ENCODE data around the gene IGSF22.
A peak's percentile ranks its signal among the peaks of the same experiment; 100 is the strongest.

Gene IGSF22

DNA sequence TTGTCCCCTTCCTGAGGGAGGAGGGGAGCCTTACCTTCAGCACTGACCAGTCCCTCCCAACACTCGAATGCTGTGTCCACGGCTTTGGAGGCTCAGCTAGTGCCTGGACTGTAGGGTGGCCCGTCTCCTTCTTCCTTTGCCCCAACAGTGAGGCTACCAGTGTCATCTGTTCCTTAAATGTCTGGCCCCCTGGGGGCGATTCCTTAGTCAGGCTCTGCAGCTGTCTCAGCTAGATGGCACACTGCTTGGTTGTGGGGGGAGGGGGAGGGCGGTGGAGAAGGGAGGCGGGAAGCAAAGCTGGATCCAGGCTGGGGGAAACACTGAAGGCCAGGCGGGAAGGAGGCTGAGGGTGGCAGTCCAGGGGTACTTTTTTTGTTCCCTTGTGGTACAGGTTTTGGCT is at the start of gene IGSF22:
Gene IGSF22 (minus strand): TSS at position 149 of the 400 bp plus-strand sequence. CDS start 1,952 bp downstream, outside the sequence.
- DNase-seq (ENCODE audit: low spot score), result no peak

DNA sequence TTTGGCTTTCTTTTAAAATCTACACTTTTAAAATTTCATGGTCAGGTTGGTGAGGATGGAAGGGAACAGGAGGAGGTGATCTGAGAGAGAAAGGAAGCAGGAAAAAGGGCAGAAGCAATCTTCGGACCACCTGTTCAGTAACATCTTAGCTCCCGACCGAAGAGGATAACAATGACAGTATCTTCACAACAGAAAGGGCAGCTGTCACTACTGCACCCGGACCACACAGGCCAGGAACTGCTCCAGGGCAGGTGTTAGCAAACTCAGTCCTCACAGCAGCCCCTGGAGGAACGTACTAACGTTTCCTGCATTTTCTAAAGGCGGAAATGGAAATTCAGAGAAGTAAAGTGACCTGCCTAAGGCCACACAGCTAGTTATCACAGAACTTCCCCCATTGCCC is 48.8 kb upstream of the IGSF22 start:
- no peak for DNase-seq (ENCODE audit: low spot score)

DNA sequence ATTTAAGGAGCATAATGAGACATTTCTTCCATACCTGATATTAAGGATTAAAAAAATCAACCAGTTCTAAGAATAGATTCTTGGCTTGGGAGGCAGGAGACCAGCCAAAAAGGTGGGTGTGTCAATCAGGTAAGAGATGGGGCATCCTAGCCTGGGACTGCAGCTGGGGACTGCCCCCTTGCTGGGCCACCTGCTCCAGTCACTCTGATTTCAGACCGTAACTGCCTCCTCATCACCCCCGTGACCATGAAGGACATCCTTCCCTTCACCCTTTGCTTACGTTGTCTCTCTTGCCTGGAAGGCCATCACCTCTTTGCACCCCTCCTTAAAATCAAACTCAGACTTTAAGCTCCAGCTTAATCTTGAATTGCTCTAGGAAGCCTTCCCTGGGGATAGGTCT is 47.7 kb upstream of the IGSF22 start:
- no peak for DNase-seq (ENCODE audit: low spot score)

DNA sequence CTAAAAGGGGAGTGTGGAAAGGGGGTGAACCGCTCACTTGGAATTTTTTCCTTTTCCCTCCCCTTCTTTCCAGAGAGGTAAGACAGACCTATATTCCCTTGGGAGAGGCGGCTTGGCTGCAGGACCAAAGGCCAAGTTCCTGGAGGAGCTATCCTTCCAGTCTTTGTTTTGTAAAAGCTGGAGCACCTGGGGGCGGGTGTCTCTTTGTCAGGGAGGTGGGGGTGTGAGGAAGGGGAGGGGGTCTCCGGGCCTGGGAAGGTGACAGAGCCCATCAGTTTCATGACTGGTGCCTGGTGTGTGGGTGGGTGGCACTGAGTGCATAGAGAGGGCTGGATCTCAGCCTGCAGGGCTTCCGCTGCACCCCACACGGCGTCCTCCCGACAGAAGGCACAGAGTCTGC is 47.1 kb upstream of the IGSF22 start:
- no peak for DNase-seq (ENCODE audit: low spot score)

DNA sequence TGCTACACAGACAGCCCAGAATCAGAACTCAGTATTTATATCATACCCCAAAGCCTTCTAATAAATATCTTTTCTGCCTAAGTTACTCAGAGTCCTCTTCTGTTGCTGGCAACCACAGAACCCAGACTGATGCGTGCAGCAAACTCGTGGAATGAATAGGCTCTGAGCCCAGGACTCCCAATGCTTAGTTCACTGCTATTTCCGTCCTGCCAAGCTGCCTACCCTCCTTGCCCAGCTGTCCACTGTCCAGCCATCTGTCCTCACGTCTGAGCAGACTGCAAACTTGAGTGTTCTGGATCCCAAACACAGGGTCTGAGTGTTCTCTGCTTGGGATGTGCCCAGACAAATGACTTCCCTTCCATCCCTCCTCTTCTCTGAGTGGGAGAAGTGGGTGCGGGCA is 46.2 kb upstream of the IGSF22 start:
- DNase-seq (ENCODE audit: low spot score), result no peak

DNA sequence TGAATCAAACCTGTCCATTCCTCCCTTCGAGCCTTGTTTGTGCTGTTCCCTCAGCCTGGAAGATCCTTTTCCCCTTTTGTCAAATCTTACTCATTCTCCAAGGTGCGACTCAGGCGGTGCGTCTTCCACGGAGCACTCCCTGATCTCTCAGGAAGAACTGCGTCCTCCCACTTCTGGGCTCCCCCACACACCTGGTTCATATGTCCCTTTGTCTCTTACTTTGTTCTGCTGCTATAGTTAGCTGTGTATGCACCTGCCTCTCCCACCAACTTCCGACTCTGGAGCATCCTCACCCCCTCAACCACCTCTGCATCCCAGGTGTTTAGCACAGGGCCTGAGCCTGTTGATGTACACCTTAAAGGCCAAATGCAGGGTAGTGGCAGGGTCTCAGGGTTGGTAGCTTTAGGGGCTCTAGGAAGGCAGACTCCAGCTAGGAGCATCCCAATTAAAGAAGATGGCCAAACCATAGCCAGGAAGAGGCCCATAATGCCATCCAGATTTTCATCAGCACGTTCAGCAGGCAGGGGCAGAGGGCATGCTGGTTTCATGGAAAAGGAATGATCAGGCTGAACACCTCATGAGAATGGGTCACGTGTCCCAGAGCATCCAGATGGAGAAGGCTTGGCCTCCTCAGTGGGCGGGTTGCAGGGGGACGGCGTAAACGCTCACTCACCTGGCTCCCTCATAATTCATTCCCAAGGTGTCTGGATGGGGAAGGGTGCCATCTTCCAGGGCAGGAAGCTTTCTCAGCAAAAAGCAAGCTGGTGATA is 45.5 kb upstream of the IGSF22 start:
- peak; percentile 81 for DNase-seq (ENCODE audit: low spot score)

DNA sequence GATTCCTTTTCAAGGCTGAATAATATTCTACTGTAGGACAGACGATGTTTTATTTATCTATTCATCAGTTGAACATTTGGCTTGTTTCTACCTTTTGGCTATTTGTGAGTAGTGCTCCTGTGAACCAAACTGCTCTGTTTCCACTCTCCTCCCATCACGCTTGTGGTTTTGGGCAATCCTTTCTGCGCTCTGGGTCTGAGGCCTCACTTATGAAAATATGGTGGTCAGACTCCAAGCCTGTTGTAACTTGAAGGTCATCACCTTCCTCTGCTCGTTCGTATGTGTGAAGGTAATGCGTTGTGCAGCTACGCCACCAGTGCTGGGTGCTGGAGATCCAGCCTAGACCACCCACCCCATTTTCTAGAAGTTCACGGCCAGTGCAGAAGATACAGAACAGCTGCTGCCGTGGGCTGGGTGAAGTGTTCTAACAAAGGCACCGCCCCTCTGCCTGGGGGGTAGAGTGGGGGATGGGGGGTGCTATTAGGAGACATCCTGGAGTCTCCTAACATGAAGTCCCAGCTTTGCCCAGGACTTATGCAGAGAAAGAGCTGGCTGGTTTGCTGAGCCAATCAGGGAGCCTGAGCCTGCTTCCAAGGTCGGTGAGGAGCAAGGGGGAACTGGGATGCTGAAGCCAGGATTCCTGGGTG is 44.6 kb upstream of the IGSF22 start:
- no peak for DNase-seq (ENCODE audit: low spot score)

DNA sequence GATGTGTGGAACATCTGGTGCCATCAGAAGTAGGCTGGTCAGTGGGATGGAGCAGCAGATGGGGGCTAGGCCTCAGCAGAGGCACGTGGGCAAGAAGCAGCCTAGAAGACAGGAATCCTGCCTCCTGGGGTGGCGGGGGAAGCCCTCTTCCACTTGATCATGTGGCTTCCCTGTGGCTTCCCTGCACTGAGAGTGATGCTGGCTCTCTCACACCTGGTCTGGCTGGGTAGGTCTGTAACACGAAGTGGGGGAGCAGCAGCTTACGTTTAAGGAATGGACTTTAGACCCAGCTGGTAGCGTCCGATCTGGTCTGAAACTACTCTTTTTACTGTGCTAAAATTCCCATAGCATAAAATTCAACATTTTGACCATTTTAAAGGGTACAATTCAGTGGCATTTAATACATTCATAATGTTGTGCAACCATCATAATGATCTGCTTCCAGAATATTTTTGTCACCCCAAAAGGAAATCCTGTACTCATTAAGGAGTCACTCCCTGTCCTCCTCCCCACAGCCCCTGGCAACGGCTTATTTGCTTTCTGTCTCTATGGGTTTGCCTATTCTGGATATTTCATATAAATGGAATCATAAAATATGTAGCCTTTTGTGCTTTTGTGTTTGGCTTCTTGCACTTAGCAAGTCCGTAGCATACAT is 43.9 kb upstream of the IGSF22 start:
- no peak for DNase-seq (ENCODE audit: low spot score)

DNA sequence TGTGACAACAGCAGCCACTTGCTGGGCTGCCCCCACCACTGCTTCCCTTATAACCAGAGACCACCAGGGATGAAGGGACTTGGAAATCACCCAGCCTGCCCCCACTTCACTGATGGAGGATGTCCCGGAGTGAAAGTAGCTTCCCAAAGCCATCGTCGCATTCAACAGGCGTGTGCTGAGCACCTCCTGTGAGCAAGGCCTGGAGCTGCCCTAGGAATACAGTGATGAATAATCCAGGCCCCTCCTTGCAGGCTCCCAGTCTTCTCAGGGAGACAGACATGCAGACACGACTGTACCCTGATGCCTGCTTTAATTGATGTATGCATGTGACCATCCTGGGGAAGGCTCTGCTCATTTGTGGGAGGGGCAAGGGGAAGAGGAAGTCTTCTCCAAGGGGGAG is 43.0 kb upstream of the IGSF22 start:
- no peak for DNase-seq (ENCODE audit: low spot score)

DNA sequence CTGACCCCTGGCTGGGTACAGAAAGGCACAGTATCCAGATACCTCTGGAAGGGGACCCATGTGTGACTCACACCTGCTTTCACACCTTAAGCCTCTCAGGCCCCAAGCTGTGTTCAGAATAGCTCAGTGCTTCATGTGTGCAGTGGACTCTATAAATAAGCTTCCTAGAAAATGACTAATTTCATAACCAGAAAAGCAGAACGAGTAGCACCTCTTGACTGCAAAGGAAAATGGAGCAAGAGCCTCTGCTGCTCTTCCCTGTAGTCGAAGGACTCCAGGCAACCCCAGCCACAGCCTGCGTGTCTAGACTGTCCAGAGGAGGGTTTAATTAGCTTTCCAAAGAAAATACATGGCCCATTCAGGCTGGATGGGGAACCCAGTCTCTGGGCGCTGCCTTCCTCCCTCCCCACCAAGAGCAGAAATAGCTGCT is 42.5 kb upstream of the IGSF22 start:
- DNase-seq (ENCODE audit: low spot score), result no peak

DNA sequence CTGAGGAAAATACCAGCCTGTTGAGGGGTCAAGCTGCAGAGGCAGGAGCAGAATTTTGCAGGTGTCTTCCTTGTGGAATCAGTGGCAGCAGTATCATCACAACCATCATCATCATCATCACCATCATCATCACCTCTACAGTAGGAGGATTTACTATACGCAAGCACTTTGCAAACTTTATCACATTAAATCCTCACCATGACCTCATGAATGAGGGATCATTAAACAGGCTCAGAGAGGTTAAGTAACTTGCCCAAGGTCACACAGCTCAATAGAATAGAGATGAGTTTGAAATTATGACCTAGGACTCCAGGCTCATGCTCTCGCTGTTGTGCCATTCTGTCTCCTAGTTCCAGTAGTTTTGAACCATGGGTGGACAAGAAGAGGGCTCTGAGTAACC is 40.0 kb upstream of the IGSF22 start:
- DNase-seq (ENCODE audit: low spot score), result no peak

DNA sequence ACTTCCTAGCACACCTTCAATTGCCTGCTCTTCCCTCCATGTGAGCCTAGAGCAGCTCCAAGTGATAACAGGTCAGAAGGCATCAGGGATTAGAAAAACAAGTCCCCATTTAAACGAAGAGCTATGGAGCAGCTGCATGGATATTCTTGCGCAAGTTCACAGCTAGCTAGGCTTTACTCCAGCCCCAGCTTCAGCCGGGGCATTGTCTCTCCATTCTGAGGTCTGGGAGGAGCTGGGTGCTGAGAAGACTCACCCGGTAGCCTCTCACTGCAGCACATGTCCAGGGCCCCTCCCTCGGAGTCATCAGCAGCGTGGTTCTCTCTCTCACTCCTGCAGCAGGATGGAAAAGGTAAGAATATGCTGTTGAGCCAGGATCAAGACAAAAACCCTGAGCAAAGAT is 39.6 kb upstream of the IGSF22 start:
- no peak for DNase-seq (ENCODE audit: low spot score)

DNA sequence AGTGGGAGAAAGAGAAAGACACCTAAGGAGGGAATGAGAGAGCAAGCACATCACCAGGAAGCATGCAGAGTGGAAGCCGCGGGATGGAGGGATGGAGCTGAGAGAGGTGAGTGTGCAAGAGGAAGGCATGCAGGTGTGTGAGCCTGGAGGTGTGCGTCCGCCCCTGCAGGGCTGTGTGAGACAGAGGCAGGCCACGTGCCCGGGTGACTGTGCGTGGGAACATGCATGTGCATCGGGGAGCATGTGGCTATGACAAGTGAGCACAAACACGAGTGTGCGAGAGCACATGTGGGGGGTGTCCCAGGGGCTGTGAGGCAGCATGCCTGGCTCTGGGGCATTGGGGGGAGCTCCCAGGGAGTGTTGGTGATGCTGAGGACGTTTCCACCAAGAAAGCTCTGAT is 35.8 kb upstream of the IGSF22 start:
- DNase-seq (ENCODE audit: low spot score), result peak; percentile 67

DNA sequence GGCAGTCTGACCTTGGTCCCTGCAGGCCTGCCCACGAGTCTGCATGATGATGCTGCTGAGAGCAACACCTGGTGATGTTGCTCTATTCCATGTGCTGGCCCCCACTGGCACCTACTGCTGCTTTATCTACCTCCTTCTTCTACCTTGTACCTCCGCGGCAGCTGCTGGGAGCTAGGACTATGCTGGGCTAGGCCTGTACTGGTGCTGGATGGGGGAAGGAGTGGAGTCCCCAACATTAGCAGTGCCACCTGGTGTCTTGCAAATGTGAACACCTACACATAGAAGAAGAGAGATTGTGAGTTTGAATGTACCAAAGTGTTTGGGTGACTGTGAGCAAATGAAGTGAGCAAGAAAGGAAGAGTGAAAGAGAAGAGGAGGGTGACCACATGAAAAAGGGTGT is 35.2 kb upstream of the IGSF22 start:
- DNase-seq (ENCODE audit: low spot score), result no peak

DNA sequence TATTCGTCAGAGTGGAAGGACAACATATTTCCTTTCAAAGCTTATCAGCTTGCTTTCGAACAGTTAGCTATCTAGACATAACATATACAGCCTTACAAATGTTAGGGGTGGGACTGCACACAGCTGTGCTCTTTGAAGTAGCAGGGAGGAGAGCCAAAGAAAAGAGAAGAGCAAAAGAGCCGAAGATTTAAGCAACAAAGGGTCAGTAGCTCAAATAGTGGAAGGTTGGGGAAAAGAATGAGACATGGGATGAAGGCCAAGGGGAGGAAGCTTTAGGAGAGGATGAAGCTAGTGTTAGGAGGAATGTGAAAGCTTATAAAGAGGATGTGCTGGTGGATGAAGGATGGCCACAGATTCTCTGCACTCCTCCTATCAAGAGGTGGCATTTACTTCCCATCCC is 31.8 kb upstream of the IGSF22 start:
- DNase-seq (ENCODE audit: low spot score), result no peak

DNA sequence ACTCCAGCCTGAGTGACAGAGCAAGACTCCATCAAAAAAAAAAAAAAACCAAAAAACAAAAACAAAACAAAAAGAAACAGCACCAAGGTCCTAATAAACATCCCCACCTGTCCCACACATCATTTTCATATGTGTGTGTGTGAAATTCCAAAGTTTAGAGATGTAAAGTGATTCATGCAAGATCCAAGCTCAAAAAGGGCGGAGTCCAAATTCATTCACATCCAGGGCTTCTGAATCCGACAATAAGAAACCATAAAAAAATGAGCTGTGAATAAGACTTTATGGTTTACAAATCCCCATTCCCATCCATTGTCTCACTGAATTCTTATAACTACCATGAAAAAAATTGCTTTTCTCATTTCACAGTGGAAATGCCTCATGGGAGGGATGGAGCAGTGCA is 30.9 kb upstream of the IGSF22 start:
- no peak for DNase-seq (ENCODE audit: low spot score)

DNA sequence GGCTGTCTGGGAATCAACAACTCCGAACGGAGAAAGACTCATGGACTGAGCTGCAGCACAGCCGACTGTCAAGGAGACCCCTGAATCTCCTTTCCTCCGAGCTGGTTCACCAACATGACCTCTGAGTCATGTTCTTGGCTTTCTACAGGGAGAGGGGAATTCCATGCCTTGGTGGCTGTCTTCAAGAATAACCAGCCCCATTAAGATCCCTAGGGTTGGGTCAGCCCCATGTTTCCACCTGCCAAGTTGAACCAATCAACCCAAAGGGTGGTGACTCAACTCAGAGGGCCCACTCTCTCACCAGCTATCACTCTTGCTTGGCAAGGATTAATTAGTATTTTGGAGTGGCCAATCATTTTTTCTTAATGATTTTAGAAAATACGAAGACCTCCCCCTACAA is 28.3 kb upstream of the IGSF22 start:
- DNase-seq (ENCODE audit: low spot score), result no peak

DNA sequence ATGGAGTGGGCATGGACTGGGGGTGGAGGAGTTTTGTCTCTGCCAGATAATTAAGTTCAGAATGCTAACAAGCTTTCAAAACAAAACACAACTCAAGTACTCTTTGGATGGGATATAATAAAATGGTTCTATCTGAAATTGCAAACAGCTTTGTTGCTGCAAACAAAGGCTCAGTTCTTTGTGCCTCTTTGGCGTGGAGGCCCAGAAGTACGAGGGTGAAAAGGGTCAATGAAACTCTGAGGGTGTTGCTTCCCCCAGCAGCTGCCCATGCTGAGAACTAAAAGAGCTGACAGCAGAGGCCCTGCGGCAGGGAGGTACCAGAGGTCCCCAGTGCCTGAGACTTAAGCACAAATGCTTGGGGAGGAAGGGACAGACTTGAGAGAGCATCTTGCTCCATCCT is 26.5 kb upstream of the IGSF22 start:
- DNase-seq (ENCODE audit: low spot score), result no peak

DNA sequence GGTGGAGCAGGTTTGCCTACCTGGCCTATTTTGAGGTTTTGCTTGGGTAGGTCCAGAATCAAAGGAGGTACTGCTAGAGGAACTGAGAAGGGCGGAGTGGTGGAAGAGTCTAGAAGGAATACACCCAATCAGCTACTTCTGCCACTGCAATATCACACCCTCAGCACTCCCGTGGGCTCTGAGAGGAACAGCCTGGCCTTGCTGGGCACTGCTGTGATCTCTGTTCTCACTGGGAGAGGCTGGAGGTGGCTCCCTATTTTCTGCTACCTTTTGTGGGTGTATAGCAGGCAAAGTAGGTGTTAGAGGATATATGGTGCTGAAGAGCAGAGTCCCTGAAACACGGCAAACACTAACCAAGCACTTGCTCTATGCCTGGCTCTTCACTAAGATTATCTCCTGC is 25.0 kb upstream of the IGSF22 start:
- DNase-seq (ENCODE audit: low spot score), result no peak

DNA sequence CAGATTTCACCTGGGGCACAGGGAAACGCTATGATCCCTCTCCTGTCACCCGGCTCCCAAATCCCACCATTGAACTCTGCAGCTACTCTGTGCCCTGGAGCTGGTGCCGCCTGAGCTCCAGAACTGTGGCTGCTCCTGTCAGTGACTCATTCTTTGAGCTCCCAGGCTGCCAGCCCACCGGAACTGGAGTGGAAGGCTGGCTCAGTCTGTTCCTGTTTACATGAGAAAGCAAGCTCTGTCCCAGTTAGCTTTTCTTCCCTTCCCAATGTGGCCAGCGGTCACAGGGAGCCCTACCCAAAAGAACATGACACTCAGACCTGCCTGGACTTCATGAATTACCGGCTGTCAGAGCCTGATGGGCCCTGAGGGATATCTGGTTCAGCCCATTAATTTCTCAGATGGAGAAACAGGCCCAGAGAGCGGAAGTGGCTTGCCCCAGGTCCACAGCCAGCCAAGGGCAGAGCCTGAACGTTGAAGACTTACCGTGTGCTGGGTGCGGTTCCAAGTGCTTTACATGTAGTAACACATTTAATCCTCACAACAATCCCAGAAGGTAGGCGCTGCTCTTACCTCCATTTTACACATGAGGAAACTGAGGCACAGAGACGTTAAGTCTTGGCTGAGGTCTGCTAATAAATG is 23.8 kb upstream of the IGSF22 start:
- DNase-seq (ENCODE audit: low spot score), result peak; percentile 68

DNA sequence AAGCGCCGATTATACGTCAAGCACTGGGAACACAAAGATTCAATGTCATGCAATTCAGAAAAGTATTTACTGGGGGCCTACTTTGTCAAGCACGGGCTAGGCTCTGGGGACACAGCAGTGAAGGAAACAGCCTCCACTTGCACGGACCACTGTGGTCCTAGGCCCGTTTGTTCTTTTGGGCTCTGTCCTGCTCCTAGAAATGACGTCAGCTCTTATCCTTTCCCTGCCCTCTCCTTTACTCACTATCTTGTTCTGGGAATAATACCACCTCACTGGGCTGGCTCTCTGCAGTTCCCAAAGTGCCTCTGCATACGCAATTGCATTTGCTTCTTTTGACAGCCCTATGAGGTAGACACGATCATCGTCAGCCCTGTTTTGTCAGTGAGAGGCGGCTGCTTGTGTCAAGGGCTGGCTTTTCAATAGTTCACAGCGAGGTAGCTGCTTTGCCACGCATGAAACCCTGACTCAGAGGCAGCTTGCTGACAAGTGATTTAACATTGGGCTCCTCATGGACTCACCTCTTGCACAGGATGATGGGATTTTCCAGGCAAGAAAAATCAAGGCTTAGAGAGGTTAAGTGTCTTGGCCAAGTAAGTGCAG is 22.9 kb upstream of the IGSF22 start:
- DNase-seq (ENCODE audit: low spot score), result peak; percentile 88

DNA sequence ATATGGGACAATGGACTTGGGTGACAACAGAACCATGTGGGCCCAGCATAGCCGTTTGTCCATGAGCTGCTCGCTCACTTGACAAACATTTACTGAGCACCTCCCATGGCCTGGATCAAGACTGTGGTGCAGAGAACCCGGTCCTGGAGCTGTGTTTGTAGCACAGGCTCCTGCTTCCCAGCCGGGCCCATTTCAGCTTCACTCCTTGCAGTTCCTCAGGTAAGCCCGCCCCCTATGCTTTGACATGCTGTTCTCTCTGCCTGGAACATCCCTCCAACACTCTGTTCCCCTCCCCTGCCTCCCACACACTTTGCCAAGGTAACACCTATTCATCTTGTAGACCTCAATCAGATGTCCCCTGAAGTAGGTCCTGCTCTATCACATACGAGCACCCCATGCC is 19.3 kb upstream of the IGSF22 start:
- DNase-seq (ENCODE audit: low spot score), result peak; percentile 81
